Natural killer cell (primary cell): ENCODE results near the gene TSC22D1. TPM values are rescaled to one million over a fixed set of nuclear protein-coding genes. Genes with fewer than 3 reads are reported as not detected.

Source experiments
- ATAC-seq, 3 donors: fragments of 150-1000 bp in 2 of 3; fragments of 200-7000 bp in 1 of 3; cut with Tn5 transposase; 1 replicate in 1 of 3; 2 replicates in 2 of 3; pipeline ENCODE4 v1.10.0; 2021; ENCODE audit warnings: mild to moderate bottlenecking in 2 of 3, moderate library complexity in 2 of 3
- DNase-seq, 2 donors: peaks; one replicate each; pipeline versions ENCODE4 v3.0.0 to v3.0.0-alpha.2; 2013 to 2021; ENCODE audit warnings: mixed read lengths in 1 of 2
- H3K27ac ChIP-seq: one replicate; pipeline ENCODE4 v1.5.1; 2013; ENCODE audit warnings: mild to moderate bottlenecking, low read length
- H3K27me3 ChIP-seq: one replicate; pipeline ENCODE4 v1.6.1; 2013; ENCODE audit warnings: low read length; ENCODE audit not compliant: control insufficient read depth, insufficient read depth
- H3K36me3 ChIP-seq: one replicate; pipeline ENCODE4 v1.6.1; 2013; ENCODE audit warnings: low read length; ENCODE audit not compliant: control insufficient read depth, insufficient read depth
- H3K4me1 ChIP-seq: one replicate; pipeline ENCODE4 v1.6.1; 2013; ENCODE audit warnings: low read length; ENCODE audit not compliant: control insufficient read depth, insufficient read depth
- H3K4me3 ChIP-seq: one replicate; pipeline ENCODE4 v1.5.1; 2013; ENCODE audit warnings: low read length
- H3K9me3 ChIP-seq: one replicate; pipeline ENCODE4 v1.6.1; 2013; ENCODE audit warnings: low read length; ENCODE audit not compliant: control insufficient read depth, insufficient read depth
- H3K27ac Mint-ChIP-seq, 2 donors: one replicate each; pipeline ENCODE4 v1.8.0; 2022; ENCODE audit warnings: mild to moderate bottlenecking in 2 of 2, mixed read lengths in 2 of 2, moderate library complexity in 1 of 2
- H3K27me3 Mint-ChIP-seq, 2 donors: one replicate each; pipeline ENCODE4 v1.8.0; 2022; ENCODE audit warnings: low read depth in 2 of 2, mixed read lengths in 2 of 2
- H3K36me3 Mint-ChIP-seq: one replicate; pipeline ENCODE4 v1.8.0; 2022; ENCODE audit warnings: mixed read lengths
- H3K4me1 Mint-ChIP-seq, 2 donors: one replicate each; pipeline ENCODE4 v1.8.0; 2022; ENCODE audit warnings: mixed read lengths in 2 of 2
- H3K4me3 Mint-ChIP-seq: one replicate; pipeline ENCODE4 v1.8.0; 2022; ENCODE audit warnings: mild to moderate bottlenecking, moderate library complexity, mixed read lengths
- H3K9me3 Mint-ChIP-seq, 2 donors: one replicate each; pipeline ENCODE4 v1.8.0; 2022; ENCODE audit warnings: mixed read lengths in 2 of 2
- WGBS: methylation state at CpG from one replicate; pipeline ENCODE4 v1.1.7; 2013; ENCODE audit warnings: missing lambda C conversion rate; ENCODE audit not compliant: insufficient coverage; 5-methylcytosine and 5-hydroxymethylcytosine counted together
- intact Hi-C: fragments of 100-400 bp; cut with micrococcal nuclease; formaldehyde crosslinking; loops from one replicate; pipeline ENCODE4 v1.14.2; 2022
- total RNA-seq, 4 donors: library from RNA; stranded (reverse); fragments of 120-200 nt in 1 of 4; gene quantifications; one replicate each; pipeline versions ENCODE4 v1.2.3 to v1.2.4, GENCODE V29; 2013 to 2022
- TF ChIP-seq, protein P1 (sequence below): fragments of 200-600 bp; IDR thresholded peaks from one replicate; pipeline ENCODE4 v1.8.0; 2022; ENCODE audit warnings: antibody characterized with exemption

Gene TSC22D1
- total RNA-seq, 3 donors from 2014 or later (not counting 1 experiment from before 2014, with no cell fraction given) = 44.3 to 54.4 (median 44.6) TPM

DNA sequence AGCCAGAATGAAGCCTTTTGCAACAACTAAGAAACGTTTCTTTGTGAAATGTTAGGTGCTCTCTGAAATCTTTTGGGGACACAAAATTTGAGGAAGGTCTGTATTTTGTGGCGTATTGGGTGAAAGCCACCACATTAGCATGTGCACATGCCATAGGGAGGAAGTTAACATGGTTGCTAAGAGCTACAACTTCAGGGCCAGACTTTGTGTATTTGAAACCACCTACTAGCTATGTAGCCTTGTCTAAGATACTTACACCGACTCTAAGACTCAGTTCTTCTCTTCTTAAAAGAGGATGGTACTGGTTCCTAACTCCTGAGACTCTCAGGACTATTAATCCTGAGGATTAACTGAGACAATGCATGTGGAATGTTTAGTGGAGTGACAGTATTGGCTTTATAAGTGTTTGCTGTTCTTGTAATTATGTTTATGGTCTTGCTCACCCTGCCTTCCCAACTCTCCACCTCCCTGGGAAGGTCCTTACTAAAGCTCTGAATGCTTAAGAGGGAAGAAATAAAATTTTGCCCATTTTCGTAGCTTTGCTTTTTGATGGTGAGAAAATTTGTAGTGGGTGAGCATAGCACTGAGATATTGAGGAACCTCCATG is 187.0 kb downstream of the TSC22D1 start:
- no peaks in the 10 kb centered on the region for H3K27me3 ChIP-seq
- H3K4me1 Mint-ChIP-seq = no peaks in the 10 kb centered on the region
- H3K27ac Mint-ChIP-seq = no peak overlapping the region
- ATAC-seq (no peak), DNase-seq (no peak)
- H3K9me3 ChIP-seq = no peaks in the 10 kb centered on the region
- TF ChIP-seq, protein P1, sequence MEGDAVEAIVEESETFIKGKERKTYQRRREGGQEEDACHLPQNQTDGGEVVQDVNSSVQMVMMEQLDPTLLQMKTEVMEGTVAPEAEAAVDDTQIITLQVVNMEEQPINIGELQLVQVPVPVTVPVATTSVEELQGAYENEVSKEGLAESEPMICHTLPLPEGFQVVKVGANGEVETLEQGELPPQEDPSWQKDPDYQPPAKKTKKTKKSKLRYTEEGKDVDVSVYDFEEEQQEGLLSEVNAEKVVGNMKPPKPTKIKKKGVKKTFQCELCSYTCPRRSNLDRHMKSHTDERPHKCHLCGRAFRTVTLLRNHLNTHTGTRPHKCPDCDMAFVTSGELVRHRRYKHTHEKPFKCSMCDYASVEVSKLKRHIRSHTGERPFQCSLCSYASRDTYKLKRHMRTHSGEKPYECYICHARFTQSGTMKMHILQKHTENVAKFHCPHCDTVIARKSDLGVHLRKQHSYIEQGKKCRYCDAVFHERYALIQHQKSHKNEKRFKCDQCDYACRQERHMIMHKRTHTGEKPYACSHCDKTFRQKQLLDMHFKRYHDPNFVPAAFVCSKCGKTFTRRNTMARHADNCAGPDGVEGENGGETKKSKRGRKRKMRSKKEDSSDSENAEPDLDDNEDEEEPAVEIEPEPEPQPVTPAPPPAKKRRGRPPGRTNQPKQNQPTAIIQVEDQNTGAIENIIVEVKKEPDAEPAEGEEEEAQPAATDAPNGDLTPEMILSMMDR = no peak
- H3K27me3 Mint-ChIP-seq = no peaks in the 10 kb centered on the region
- intact Hi-C loops = no loop called here
- no peaks in the 10 kb centered on the region for H3K36me3 Mint-ChIP-seq
- H3K4me3 Mint-ChIP-seq = no peak overlapping the region
- no peaks in the 10 kb centered on the region for H3K4me1 ChIP-seq
- H3K36me3 ChIP-seq = no peaks in the 10 kb centered on the region
- H3K27ac ChIP-seq = no peak overlapping the region
- no peaks in the 10 kb centered on the region for H3K9me3 Mint-ChIP-seq
- WGBS = 42% methylated on average over 3 of the region's 4 CpGs
- no peak overlapping the region for H3K4me3 ChIP-seq

DNA sequence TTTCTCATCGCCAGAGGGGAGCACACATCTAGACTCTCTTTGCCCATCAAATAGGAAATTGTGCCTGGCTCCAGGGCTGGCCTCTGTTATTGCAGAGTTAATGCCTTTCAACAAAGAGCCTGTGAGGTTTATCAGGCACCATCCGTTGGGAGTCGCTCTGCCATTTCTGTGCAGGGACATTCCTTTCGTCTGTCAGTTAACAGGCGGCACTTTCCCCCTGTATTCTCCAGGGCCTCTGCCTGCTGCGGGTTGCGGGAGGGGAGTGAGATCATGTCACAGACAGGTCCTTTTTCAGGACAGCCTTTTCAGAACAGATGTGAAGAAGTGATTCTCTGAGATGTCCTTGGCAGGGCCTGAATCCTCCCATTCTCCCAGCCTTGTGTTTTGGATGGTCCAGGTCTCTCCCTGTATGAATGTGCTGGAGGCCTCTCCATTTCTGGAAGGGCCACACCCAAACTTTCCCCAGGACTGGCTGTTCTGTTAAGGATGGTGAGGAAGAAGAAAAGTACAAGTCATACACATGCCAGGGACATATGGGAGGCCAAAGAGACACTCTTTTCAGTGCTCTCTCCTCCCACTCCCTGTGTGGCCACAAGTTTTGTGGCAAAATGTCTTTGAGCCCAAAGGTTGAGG is 187.6 kb downstream of the TSC22D1 start:
- no peak for ATAC-seq

DNA sequence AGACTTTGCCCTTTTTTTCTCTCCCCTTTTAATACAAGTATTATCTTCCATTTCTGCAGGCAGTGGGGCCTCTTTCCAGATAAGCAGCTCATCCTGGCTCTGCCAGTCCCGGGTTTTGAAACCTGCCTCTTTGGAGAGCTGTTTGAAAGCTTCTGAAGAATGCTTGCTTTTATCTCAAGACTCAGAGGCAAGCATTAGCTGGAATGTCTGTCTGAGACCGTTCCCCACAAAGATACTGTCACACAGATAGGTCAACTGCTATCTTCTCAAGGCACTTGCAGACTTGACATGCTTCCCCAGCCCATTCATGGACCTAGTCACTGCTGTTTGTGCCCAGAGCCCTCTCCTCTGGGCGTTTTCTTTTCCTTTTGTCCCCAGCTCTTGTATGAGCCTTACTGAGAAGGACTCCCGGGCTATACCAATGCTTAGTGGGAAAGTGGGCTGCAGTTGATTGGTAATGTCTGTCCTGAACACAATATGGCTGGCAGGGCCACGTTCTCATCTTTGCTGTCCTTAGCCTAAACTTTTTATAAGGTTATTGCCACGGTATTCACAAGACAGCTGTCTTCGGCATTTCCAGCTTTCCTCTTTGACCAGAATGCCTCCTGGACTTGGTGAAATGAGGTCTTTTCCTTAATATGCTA is 189.1 kb downstream of the TSC22D1 start:
- Mint-ChIP-seq H3K4me3 (no peak overlapping the region), H3K27me3 (no peaks in the 10 kb centered on the region), H3K27ac (no peak overlapping the region), H3K36me3 (no peaks in the 10 kb centered on the region), H3K9me3 (no peaks in the 10 kb centered on the region), H3K4me1 (no peaks in the 10 kb centered on the region)
- TF ChIP-seq, protein P1 = no peak
- no peak overlapping the region for H3K27ac ChIP-seq
- H3K9me3 ChIP-seq = no peaks in the 10 kb centered on the region
- ATAC-seq = no peak
- no peaks in the 10 kb centered on the region for H3K4me1 ChIP-seq
- intact Hi-C loops = no loop called here
- no peaks in the 10 kb centered on the region for H3K27me3 ChIP-seq
- 73% methylated on average over 7 of the region's 7 CpGs for WGBS
- no peak overlapping the region for H3K4me3 ChIP-seq
- DNase-seq = no peak
- no peaks in the 10 kb centered on the region for H3K36me3 ChIP-seq

More for the DNA sequence above, 187.6 kb downstream of the TSC22D1 start:
- no peaks in the 10 kb centered on the region for H3K9me3 ChIP-seq
- Mint-ChIP-seq H3K36me3 (no peaks in the 10 kb centered on the region), H3K9me3 (no peaks in the 10 kb centered on the region), H3K4me3 (no peak overlapping the region), H3K27ac (no peak overlapping the region), H3K4me1 (no peaks in the 10 kb centered on the region), H3K27me3 (no peaks in the 10 kb centered on the region)
- no peak for DNase-seq
- H3K4me1 ChIP-seq = no peaks in the 10 kb centered on the region
- intact Hi-C loops = no loop called here
- no peaks in the 10 kb centered on the region for H3K36me3 ChIP-seq
- TF ChIP-seq, protein P1 = no peak
- no peak overlapping the region for H3K27ac ChIP-seq
- no peak overlapping the region for H3K4me3 ChIP-seq
- H3K27me3 ChIP-seq = no peaks in the 10 kb centered on the region
- 98% methylated on average over 6 of the region's 7 CpGs for WGBS
